Activated CD4-positive, alpha-beta T cell treated with anti-CD3 and anti-CD28 coated beads, Interleukin-2, amount 50 U/mL, for 16 hours (primary cell): Measurements from ENCODE around the gene TRMT6.

Source experiments
- DNase-seq: peaks from one replicate; pipeline ENCODE4 v3.0.0-alpha.2; 2020

The TRMT6 gene

GRCh38 chr20:5893621-5894020, 56.7 kb downstream of the TRMT6 start:
- DNase-seq, result no peak

GRCh38 chr20:5893052-5893451, 57.3 kb downstream of the TRMT6 start:
- no peak for DNase-seq

GRCh38 chr20:5890773-5891441, 59.4 kb downstream of the TRMT6 start:
- no peak for DNase-seq

GRCh38 chr20:5888041-5888440, 62.3 kb downstream of the TRMT6 start:
- no peak for DNase-seq

DNA sequence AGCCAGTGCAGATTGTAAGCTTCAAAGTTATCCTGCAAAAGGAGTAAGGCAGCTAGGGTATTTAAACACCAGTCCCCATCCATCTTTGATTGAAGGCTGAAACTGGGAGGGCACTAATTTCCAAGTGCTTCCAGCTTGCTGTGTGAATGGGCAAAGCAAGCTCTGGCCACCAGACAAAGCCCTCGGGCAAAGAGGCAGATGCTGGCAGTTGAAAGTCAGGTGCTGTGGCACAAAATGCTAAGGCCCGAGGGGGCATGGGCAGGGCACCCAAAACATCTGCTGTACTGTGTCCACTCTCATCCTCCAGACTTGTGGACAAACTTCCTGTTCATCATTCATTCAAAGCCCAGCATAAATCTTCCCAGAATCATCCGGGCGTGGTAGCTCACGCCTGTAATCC, 62.9 kb downstream of the TRMT6 start:
- DNase-seq, result no peak
